Neutrophil (primary cell): ENCODE data around the gene RPGRIP1.

ENCODE experiments used
- H3K27ac ChIP-seq: fragments of 200-600 bp; sonication (generic); 2 replicates; pipeline ENCODE4 v1.5.1; 2016; ENCODE audit warnings: mild to moderate bottlenecking, moderate library complexity
- H3K27me3 ChIP-seq: fragments of 200-600 bp; sonication (generic); 2 replicates; pipeline ENCODE4 v1.6.0; 2016; ENCODE audit warnings: mild to moderate bottlenecking
- H3K36me3 ChIP-seq: fragments of 200-600 bp; sonication (generic); 2 replicates; pipeline ENCODE4 v1.5.1; 2017
- H3K4me1 ChIP-seq, 2 experiments: fragments of 200-600 bp in 1 of 2; sonication (generic) in 1 of 2; 1 replicate in 1 of 2; 2 replicates in 1 of 2; pipeline versions ENCODE4 v1.5.1 to v1.6.1; 2013 to 2016; ENCODE audit warnings: low read depth in 1 of 2, low read length in 1 of 2, mild to moderate bottlenecking in 1 of 2, moderate library complexity in 1 of 2; ENCODE audit not compliant: control insufficient read depth in 1 of 2, insufficient read depth in 1 of 2
- H3K4me3 ChIP-seq, 2 experiments: fragments of 200-600 bp in 1 of 2; sonication (generic) in 1 of 2; 1 replicate in 1 of 2; 2 replicates in 1 of 2; pipeline ENCODE4 v1.5.1; 2013 to 2016; ENCODE audit warnings: low read depth in 1 of 2, low read length in 1 of 2, mild to moderate bottlenecking in 1 of 2, moderate library complexity in 1 of 2
- H3K9me3 ChIP-seq: fragments of 200-600 bp; sonication (generic); 2 replicates; pipeline ENCODE4 v1.5.1; 2016
- TF ChIP-seq, protein P1 (sequence below): fragments of 200-600 bp; sonication (generic); IDR thresholded peaks from 2 replicates; pipeline ENCODE4 v1.5.1; 2016; ENCODE audit warnings: antibody characterized with exemption

Gene RPGRIP1

DNA sequence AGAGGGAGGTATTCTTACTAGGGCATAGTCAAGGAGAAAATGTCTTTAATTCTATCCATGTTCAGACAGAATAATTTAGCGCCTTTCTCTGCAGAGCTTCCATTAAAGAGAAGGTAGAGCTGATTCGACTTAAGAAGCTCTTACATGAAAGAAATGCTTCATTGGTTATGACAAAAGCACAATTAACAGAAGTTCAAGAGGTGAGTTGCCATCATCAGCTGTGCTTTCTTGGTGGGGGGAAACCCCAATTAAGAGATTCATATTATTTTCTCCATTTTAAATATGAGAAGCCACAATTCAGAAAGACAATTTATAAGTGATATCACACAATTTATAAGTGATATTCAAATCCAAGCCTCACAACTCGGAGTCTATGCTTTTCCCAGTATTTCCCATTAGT is 27.8 kb downstream of the RPGRIP1 start:
- Histone ChIP-seq H3K27ac (no peak overlapping the region), H3K4me1 (peaks cover 11 to 13% of the 10 kb centered on the region in 2 experiments), H3K27me3 (peaks cover 7% of the 10 kb centered on the region), H3K4me3 (no peak overlapping the region), H3K36me3 (no peaks in the 10 kb centered on the region), H3K9me3 (no peaks in the 10 kb centered on the region)
- TF ChIP-seq, protein P1, sequence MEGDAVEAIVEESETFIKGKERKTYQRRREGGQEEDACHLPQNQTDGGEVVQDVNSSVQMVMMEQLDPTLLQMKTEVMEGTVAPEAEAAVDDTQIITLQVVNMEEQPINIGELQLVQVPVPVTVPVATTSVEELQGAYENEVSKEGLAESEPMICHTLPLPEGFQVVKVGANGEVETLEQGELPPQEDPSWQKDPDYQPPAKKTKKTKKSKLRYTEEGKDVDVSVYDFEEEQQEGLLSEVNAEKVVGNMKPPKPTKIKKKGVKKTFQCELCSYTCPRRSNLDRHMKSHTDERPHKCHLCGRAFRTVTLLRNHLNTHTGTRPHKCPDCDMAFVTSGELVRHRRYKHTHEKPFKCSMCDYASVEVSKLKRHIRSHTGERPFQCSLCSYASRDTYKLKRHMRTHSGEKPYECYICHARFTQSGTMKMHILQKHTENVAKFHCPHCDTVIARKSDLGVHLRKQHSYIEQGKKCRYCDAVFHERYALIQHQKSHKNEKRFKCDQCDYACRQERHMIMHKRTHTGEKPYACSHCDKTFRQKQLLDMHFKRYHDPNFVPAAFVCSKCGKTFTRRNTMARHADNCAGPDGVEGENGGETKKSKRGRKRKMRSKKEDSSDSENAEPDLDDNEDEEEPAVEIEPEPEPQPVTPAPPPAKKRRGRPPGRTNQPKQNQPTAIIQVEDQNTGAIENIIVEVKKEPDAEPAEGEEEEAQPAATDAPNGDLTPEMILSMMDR, result no peak

DNA sequence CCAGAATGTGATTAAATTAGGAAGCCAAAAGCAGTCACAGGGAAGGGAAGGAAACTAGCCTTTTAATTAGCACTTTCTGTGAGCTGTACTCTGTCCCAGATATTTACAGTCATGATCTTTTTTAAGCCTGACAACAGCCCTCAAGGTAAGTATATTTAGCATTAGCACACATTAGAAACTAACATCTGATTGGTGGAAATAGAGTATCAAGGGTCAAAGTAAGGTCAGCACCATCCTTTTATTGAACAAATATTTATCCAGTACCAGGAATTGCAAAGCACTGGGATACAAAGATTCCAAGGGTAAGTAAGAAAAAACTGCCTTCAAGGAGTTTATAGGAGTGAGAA is 28.2 kb downstream of the RPGRIP1 start:
- H3K9me3 ChIP-seq, result no peaks in the 10 kb centered on the region
- H3K27me3 ChIP-seq, result peaks cover 2% of the 10 kb centered on the region
- H3K4me1 ChIP-seq, result peaks cover 11 to 15% of the 10 kb centered on the region in 2 experiments
- H3K36me3 ChIP-seq, result no peaks in the 10 kb centered on the region
- peak overlapping the region; percentile 51 for H3K27ac ChIP-seq
- TF ChIP-seq, protein P1, result no peak
- H3K4me3 ChIP-seq, result peak overlapping the region in 1 of 2 experiments; percentile 52

DNA sequence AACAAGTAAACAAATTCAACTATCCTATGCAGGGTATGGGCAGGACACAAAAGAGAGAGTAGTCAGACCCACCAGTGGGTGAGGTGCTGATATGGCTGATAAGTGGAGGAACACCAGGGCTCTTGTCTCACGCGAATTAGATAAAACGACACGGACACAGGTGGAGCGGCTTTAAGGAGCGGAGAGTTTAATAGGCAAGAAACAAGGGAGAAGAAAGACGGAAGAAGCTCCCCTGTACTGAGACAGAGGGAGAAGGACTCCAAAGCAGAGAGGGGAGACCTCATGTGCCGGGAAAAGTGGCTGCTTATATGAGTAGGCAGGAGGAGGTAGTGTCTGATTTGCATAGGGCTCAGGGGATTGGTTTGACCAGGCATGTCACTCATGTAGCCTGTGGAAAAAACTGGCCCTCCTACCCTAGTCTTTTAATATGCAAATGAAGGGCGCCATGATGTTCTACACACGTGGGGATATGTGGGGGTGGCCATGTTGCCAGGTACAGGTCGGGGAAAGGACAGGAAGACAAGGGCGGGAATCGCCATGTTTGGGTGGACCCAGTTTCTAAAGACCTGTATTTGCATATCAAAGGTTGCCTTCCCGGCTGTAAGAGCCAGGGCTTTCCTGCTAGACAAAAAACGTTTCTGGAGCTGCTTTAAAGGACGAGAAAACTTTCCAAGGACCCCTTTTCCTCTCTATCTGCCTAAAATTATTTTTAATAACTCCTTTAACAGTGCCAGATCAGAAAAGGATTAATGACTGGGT is 28.8 kb downstream of the RPGRIP1 start:
- Histone ChIP-seq H3K4me3 (peak overlapping the region; percentile 47 to 52), H3K27me3 (no peaks in the 10 kb centered on the region), H3K36me3 (no peaks in the 10 kb centered on the region), H3K9me3 (no peaks in the 10 kb centered on the region), H3K27ac (peak overlapping the region; percentile 51), H3K4me1 (peaks cover 16 to 20% of the 10 kb centered on the region in 2 experiments)
- TF ChIP-seq, protein P1, result no peak

DNA sequence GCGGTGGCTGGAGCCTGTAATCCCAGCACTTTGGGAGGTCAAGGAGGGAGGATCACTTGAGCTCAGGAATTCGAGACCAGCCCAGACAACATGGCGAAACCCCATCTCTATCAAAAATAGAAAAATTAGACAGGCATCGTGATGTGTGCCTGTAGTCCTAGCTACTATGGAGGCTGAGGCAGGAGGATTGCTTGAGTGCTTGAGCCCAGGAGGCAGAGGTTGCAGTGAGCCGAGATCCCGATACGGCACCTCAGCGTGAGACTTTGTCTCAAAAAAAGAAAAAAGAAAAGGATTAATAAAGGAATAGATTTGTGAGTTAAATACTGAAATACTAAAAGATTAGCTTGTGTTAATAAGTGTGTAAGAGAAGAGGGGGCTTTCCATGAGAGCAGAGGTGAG is 29.4 kb downstream of the RPGRIP1 start:
- Histone ChIP-seq H3K9me3 (no peaks in the 10 kb centered on the region), H3K27ac (no peak overlapping the region), H3K36me3 (no peaks in the 10 kb centered on the region), H3K4me3 (peak overlapping the region; percentile 47 to 52), H3K4me1 (peaks cover 22 to 26% of the 10 kb centered on the region in 2 experiments), H3K27me3 (no peaks in the 10 kb centered on the region)
- TF ChIP-seq, protein P1, result no peak

DNA sequence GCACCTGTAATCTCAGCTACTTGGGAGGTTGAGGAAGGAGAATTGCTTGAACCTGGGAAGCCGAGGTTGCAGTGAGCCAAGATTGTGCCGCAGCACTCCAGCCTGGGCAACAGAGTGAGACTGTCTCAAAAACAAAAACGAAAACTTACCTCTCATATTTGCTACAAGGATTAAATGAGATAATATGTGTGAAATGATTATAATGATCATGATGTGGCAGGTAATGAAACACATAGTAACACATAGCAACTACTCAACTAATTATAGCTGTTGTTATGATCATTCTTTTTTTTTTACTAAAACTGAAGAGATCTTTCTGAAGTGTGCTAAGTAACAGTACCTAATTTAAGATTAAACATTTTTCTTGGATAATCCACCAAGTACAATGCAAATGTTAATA is 30.1 kb downstream of the RPGRIP1 start:
- Histone ChIP-seq H3K9me3 (no peaks in the 10 kb centered on the region), H3K4me1 (peaks cover 25 to 26% of the 10 kb centered on the region in 2 experiments), H3K27me3 (no peaks in the 10 kb centered on the region), H3K27ac (no peak overlapping the region), H3K4me3 (no peak overlapping the region), H3K36me3 (no peaks in the 10 kb centered on the region)
- TF ChIP-seq, protein P1, result no peak
